ENCODE results near the gene TLL2. TPM values are rescaled to one million over a fixed set of nuclear protein-coding genes. Genes with fewer than 3 reads are reported as not detected.

TLL2 gene
- total RNA-seq, 1 donor from 2014 or later: 2.1 TPM

DNA sequence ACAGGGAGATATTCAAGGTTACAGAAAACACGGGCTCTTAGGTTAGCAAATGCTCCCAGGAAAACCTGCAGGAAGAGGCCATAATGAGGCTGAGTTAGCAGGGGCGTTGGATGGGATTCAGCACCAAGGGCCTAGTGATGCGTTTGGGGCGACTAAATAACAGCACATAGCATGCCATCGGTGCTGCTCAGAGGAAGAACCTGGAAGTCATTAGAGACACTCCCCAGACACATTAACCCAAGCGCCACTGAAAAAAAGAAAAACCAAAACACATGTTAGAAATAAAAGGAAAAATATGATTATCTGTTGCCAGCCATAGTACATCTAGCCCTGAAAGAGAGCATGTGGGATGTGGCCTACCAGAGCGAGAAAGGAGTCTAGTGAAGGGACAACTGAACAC is 126.1 kb downstream of the TLL2 start:
- Mint-ChIP-seq H3K36me3 (ENCODE audit: low read depth) (no peaks in the 10 kb centered on the region), H3K27me3 (ENCODE audit: low read depth) (peaks cover 18% of the 10 kb centered on the region), H3K4me1 (no peaks in the 10 kb centered on the region), H3K27ac (ENCODE audit: unreplicated experiment) (no peak overlapping the region), H3K4me3 (no peak overlapping the region), H3K9me3 (no peaks in the 10 kb centered on the region)
- TF ChIP-seq, protein P1, sequence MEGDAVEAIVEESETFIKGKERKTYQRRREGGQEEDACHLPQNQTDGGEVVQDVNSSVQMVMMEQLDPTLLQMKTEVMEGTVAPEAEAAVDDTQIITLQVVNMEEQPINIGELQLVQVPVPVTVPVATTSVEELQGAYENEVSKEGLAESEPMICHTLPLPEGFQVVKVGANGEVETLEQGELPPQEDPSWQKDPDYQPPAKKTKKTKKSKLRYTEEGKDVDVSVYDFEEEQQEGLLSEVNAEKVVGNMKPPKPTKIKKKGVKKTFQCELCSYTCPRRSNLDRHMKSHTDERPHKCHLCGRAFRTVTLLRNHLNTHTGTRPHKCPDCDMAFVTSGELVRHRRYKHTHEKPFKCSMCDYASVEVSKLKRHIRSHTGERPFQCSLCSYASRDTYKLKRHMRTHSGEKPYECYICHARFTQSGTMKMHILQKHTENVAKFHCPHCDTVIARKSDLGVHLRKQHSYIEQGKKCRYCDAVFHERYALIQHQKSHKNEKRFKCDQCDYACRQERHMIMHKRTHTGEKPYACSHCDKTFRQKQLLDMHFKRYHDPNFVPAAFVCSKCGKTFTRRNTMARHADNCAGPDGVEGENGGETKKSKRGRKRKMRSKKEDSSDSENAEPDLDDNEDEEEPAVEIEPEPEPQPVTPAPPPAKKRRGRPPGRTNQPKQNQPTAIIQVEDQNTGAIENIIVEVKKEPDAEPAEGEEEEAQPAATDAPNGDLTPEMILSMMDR (conservative IDR thresholded peaks at IDR 0.05): no peak
- DNase-seq (ENCODE audit: low read depth, low spot score): no peak

DNA sequence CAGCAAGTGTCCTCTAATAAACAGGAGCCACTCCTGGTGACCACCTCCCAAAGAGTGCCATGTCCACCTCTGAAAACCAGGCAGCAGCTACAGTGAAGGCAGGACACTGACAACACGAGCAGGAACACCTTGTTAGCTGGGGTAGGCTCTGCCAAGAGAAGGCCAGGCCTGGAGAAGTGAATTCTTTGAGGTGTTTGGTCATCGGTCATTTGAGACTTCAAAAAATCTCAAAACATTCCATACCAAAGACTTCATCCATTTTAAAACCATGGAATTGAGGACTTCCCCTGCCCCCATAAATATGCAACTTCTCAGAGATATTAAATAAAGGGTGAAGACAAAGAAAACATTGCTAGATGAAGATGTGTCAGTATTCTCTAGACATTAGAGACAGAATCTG is 126.6 kb downstream of the TLL2 start:
- H3K27ac Mint-ChIP-seq (ENCODE audit: unreplicated experiment): no peak overlapping the region
- no peaks in the 10 kb centered on the region for H3K9me3 Mint-ChIP-seq
- no peaks in the 10 kb centered on the region for H3K36me3 Mint-ChIP-seq (ENCODE audit: low read depth)
- H3K27me3 Mint-ChIP-seq (ENCODE audit: low read depth): peaks cover 18% of the 10 kb centered on the region
- H3K4me3 Mint-ChIP-seq: no peak overlapping the region
- no peak for DNase-seq (ENCODE audit: low read depth, low spot score)
- H3K4me1 Mint-ChIP-seq: no peaks in the 10 kb centered on the region
- TF ChIP-seq, protein P1 (conservative IDR thresholded peaks at IDR 0.05): no peak

DNA sequence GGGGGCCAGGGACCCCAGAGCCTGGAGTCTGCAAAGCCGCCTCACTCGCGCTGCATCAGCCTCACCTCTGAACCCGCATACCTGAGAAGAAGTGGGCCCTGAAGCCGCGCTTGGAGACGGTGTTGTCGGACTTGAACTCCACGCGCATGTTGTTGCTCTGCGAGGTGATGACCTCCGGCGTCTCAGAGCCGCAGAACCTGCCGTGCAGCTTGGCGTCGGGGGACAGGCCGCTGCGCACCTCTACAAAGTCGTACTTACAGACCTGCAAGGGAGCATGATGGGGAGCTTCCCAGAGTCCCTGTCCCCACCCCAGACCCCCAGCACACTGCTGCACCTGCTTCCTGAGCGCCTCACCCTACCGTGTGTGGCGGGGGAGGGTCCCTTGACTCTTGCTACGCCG is 129.2 kb downstream of the TLL2 start:
- Mint-ChIP-seq H3K36me3 (ENCODE audit: low read depth) (no peaks in the 10 kb centered on the region), H3K4me3 (no peak overlapping the region), H3K27me3 (ENCODE audit: low read depth) (peaks cover 9% of the 10 kb centered on the region), H3K4me1 (no peaks in the 10 kb centered on the region), H3K9me3 (no peaks in the 10 kb centered on the region), H3K27ac (ENCODE audit: unreplicated experiment) (no peak overlapping the region)
- no peak for DNase-seq (ENCODE audit: low read depth, low spot score)
- TF ChIP-seq, protein P1 (conservative IDR thresholded peaks at IDR 0.05): no peak

DNA sequence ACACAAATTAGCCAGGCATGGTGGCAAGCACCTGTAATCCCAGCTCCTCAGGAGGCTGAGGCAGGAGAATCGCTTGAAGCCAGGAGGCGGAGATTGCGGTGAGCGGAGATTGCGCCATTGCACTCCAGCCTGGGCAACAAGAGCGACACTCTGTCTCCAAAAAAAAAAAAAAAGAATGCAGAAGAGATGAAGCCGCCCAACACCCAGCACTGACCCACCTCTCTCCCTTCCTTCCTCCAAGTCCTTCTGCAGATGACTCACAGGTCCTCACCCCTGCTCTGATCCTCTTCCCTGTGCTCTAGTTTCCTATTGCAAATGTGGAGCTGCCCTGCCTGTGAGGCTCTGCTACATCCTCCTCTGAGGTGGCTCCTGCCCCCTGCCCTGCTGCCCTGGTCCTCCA is 132.9 kb downstream of the TLL2 start:
- H3K27ac Mint-ChIP-seq (ENCODE audit: unreplicated experiment): no peak overlapping the region

DNA sequence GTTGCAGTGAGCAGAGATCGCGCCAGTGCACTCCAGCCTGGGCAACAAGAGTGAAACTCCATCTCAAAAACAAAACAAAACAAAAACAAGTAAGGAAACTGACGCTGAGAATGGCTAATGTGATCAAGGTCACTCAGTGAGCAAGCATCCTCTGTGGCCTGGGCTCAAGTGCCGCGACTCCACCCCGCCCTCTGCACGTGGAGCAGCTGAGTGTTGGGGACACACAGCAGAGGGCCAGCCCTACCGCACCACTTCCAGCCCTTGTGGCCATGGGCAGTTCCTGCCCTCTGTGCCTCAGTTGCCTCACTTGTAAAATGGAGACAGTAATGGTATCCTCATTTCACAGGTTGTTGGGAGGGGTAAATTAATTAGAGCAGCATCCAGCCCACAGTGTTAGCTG is 134.0 kb downstream of the TLL2 start:
- H3K36me3 Mint-ChIP-seq (ENCODE audit: low read depth): no peaks in the 10 kb centered on the region
- TF ChIP-seq, protein P1 (conservative IDR thresholded peaks at IDR 0.05): no peak
- peaks cover 10% of the 10 kb centered on the region for H3K4me1 Mint-ChIP-seq
- no peak for DNase-seq (ENCODE audit: low read depth, low spot score)
- no peak overlapping the region for H3K4me3 Mint-ChIP-seq
- no peak overlapping the region for H3K27ac Mint-ChIP-seq (ENCODE audit: unreplicated experiment)
- H3K9me3 Mint-ChIP-seq: no peaks in the 10 kb centered on the region
- peaks cover 2% of the 10 kb centered on the region for H3K27me3 Mint-ChIP-seq (ENCODE audit: low read depth)

More for the DNA sequence above, 132.9 kb downstream of the TLL2 start:
- Mint-ChIP-seq H3K27me3 (ENCODE audit: low read depth) (no peaks in the 10 kb centered on the region), H3K4me3 (no peak overlapping the region), H3K4me1 (peaks cover under 1% of the 10 kb centered on the region), H3K9me3 (no peaks in the 10 kb centered on the region), H3K36me3 (ENCODE audit: low read depth) (no peaks in the 10 kb centered on the region)
- DNase-seq (ENCODE audit: low read depth, low spot score): no peak
- TF ChIP-seq, protein P1 (conservative IDR thresholded peaks at IDR 0.05): no peak

DNA sequence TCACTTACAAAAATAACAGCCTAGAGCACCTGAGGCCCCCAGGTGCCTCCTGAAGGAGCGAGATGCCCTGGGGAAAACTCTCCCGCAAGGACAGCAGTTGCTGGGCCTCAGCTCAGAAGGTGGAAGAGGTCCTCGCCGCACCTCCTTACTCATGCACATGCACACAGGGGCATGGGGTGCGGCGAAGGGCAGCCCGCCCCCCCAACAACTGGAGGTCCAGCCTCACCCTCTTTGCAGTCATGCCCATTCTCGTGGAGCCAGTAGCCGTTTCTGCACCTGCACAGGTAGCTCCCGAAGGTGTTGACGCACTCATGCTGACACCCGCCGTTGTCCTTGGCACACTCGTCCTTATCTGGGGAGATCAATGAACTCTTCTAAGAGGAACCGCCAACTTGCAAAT is 135.0 kb downstream of the TLL2 start:
- H3K27me3 Mint-ChIP-seq (ENCODE audit: low read depth): peaks cover 9% of the 10 kb centered on the region
- DNase-seq (ENCODE audit: low read depth, low spot score): no peak
- H3K27ac Mint-ChIP-seq (ENCODE audit: unreplicated experiment): no peak overlapping the region
- TF ChIP-seq, protein P1 (conservative IDR thresholded peaks at IDR 0.05): no peak
- H3K9me3 Mint-ChIP-seq: no peaks in the 10 kb centered on the region
- H3K4me1 Mint-ChIP-seq: peaks cover 17% of the 10 kb centered on the region
- no peak overlapping the region for H3K4me3 Mint-ChIP-seq
- H3K36me3 Mint-ChIP-seq (ENCODE audit: low read depth): no peaks in the 10 kb centered on the region
